HG03025 (cell line): ENCODE results near the gene PALD1.

ENCODE experiments used
- ATAC-seq: cut with Tn5 transposase; IDR thresholded peaks from one replicate; pipeline ENCODE4 v1.9.1; 2021; ENCODE audit warnings: mild to moderate bottlenecking, moderate library complexity; ENCODE audit not compliant: unreplicated experiment, low FRiP score

Gene PALD1

DNA sequence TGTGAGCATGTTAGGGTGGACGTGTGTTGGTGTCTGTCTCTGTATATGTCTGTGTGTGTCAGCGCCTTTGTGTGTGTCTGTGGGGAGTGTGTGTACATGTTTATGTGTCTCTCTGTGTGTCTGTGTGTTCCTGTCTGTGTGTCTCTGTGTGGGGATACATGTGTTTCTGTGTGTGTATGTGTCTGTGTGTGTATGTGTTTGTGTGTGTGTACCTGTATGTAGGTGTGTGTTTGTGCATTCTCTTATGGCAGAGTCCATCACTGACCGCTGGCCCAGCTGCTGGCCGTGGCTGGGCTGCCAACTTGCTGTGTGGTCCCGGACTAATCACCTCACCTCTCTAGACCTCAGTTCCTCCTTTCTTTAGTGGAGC is 54.6 kb downstream of the PALD1 start:
- no peak for ATAC-seq

DNA sequence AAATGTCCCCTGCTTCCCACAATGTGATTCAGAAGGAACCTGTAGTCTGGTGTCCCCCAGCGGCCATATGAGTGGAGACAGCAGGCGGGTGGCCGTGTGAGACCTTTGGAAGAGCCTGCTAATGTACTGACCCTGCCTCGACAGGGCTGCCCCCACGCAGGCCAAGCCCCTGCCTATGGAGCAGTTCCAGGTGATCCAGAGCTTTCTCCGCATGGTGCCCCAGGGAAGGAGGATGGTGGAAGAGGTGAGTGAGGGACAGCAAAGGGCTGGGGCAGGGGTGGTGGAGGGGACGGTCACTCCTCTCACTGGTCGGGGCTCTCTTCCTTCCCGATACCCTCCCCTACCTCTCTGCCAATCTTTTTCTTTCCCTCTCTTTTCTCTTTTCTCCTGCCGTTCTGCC is 55.7 kb downstream of the PALD1 start:
- no peak for ATAC-seq

DNA sequence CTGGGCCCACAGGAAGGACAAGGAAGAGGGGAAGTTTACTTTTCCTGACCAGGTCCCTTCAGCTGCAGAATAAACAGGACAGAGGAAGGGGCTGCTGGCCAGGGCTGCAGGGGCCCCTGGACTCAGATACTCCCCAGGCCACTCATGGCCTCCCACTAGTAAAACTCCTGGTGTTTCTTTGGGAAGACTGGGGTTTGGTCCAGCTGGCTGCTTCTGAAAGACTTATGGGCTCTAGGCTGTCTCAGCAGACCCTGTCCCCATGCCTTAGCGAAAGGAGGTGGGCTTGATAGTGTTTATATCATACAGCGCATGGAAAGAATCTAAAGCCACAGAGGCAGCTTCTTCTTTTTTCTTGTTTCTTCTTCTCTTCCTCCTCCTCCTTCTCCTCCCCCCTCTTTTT is 56.4 kb downstream of the PALD1 start:
- ATAC-seq = no peak

DNA sequence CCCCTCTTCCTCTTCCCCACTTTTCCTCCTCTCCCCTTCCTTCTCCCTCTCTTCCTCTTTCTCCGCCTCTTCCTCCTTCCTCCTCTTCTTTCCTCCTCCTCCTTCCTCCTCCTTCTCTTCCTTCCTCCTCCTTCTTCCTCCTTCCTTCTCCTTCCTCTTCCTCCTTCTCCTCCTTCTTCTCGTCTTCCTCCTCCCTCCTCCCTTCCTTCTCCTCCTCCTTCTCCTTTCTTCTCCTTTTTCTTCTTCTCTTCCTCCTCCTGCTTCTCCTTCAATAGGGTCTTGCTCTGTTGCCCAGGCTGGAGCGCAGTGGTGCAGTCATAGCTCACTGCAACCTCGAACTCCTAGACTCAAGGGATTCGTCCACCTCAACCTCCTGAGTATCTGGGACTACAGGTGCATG is 56.9 kb downstream of the PALD1 start:
- no peak for ATAC-seq

DNA sequence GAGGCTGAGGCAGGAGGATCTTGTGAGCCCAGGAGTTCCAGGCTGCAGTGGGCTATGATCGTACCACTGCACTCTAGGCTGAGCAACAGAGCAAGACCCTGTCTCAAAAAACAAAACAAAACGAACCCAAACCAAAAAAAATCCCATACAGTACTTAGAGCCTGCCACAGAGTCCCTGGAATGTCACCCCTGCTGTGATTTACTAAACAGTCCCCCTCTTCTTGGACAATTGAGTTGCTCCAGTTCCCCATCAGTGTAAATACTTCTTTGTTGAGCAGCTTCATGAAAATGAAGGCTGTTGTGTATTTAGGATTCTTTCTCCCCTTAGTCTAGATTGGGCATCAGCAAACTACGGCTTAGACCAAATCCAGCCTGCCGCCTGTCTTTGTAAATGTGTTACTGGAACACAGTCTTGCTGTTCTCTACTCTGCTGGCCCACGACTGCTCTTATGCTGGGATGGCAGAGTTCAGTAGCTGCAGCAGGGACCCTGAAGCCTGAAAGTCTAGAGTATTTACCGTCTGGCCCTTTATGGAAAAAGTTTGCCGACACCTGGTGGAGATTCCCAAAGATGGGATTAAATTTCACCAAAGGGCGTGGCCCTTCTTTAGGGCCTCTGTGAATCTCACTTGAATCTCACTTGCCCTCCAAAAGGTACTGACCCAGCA is 57.8 kb downstream of the PALD1 start:
- ATAC-seq = no peak

DNA sequence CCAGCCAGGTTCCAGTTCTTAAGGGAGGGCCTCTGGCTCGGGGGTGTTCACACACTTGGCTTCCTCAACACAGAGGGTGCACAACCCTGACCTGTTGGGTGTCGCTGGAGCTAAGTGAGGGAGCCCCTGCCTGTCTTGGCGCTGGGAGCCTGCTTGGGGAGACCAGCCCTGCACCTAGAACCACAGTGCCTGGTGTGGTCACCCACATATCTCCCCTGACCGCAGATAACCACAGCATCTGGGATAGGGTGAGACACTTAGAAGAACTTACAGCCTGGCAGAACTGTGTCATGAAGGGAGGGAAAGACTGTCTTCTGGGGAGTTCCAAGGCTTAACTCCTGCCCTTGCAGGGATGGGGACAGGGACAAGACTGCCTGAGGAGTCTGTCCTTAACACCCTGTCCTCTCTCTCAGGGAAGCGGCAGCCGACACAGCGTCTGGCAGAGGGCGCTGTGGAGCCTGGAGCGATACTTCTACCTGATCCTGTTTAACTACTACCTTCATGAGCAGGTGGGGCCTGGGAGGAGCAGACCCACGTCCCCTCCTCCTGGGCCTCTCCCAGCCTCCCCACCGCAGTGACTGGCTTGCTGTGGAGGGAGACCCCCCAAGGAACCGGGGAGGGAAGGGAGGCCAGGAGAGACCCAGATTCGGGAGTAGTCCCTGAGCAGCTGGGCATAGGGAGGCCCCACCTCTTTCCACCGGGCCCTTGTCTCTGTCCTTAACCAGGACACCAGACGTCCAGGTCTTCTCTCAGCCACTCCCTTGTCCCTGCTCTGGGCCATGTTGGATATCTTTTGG is 59.0 kb downstream of the PALD1 start:
- ATAC-seq = no peak

DNA sequence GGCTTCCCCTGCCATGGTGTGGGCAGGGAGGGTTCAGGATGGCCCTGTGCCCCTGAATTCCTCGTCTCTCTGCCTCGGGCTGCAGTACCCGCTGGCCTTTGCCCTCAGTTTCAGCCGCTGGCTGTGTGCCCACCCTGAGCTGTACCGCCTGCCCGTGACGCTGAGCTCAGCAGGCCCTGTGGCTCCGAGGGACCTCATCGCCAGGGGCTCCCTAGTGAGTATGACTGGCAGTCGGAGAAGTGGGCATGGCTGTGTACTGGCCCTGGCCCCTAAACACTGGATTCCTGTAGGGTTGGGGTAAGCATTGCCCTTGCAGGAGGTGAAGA is 59.6 kb downstream of the PALD1 start:
- ATAC-seq = no peak

DNA sequence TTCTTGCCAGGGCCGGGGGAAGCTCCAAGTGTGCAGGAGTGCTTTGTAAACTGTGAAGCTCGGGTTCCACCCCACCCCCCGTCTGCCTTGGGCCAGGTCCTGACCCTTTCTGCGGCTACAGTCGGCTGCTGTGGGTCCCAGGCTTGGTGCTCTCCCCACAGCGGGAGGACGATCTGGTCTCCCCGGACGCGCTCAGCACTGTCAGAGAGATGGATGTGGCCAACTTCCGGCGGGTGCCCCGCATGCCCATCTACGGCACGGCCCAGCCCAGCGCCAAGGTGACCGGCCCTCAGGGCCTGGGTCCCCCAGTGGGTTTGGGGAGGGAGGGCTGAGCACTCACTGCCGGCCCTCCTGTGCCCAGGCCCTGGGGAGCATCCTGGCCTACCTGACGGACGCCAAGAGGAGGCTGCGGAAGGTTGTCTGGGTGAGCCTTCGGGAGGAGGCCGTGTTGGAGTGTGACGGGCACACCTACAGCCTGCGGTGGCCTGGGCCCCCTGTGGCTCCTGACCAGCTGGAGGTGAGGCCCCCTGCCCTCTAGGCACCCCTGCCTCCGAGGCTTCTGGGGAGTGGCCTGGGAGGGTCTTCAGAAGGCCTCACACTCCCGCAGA is 60.3 kb downstream of the PALD1 start:
- no peak for ATAC-seq

DNA sequence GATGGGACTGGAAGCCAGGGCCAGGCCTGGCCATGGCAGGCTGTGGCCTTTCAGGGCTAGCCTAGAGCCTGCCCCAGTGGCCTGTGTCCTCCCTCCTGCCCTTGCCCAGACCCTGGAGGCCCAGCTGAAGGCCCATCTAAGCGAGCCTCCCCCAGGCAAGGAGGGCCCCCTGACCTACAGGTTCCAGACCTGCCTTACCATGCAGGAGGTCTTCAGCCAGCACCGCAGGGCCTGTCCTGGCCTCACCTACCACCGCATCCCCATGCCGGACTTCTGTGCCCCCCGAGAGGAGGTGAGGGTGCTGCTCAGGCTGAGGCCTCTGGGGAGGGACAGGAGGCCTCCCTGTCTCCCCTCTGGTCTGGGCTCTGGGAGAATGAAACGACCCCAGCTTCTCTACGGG is 60.9 kb downstream of the PALD1 start:
- no peak for ATAC-seq

DNA sequence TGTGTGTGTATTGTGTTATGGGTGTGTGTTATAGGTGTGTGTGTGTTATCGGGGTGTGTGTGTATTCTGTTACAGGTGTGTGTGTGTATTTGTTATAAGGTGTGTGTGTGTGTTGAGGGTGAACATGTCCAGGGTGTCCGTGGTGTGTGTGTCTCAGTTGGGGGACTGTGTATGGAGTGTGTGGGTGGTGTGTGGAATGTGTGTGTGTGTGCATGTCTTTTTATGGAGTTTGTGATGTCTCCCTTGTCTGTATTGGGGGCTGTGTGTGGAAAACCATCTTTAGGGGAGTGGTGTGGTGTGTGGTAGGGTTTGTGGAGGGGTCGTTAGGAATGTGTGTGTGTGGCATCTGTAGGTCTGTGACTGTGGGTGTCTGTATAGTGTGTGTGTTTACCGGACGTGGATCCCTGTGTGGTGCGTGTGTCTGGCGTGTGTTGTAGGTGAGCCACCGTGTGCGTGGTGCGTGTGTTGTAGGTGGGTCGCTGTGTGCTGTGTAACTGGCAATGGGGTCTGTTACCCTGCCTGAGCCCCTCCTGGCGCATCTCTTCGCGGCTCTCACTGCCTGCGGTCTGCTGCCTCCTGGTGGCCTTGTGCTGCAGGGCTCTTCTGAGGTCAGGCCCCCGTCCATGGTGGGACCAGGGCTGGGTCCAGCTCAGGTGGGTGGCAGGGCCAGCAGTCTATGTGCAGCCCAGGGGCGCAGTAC is 61.7 kb downstream of the PALD1 start:
- no peak for ATAC-seq

DNA sequence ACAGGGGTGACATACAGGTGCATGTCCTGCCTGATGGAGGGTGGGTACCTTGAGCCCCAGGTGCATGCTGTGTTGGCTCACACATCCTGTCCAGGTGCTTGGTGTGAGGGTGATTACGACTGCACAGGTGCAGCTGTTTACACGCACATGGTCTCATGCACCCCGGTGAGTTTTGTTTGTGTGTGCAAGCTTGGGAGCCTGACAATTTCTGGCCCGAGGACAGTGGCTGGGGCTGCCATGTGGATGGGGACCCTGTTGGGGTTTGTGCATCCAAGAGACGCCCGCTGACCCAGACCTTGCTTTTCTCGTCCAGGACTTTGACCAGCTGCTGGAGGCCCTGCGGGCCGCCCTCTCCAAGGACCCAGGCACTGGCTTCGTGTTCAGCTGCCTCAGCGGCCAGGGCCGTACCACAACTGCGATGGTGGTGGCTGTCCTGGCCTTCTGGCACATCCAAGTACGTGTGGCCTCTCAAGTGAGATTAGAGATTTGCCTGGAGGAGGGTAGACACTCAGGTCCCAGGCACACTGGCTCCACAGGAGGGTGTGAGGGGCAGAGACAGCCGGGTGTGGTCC is 62.3 kb downstream of the PALD1 start:
- no peak for ATAC-seq

DNA sequence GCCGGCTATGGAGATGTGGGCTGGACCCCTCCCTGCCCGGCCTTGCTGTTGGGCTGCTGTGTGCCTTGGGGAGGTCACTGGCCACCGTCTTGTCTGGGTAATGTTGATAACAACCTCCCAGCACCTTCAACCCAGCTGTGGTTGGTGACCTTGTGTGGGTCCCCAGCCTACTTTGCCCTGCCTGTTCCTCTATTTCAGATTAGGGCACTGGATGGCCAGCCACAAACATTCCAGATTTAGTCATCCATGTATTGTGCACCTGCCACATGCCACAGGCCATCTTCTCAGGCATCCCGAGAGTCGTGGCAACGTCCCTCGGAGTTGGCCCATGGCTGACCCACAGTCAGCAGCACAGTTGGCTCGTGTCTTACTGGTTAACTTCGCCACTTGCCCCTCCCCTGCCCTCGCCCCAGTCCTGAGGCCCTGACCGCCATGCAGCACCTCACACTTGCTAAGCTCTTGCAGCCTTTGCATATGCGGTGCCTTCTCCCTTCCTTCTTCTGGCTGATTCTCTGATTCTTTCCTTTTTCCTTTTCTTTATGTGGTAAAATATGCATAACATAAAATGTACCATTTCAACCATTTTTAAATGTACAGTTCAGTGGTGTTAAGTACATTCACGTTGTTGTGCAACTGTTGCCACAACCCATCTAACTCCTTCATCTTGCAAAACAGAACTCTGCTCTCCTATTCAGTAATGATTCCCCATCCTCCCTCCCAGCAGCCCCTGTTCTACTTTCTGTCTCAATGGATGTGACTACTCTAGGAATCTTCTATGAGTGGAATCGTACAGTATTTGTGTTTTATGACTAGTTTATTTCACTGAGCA is 63.4 kb downstream of the PALD1 start:
- no peak for ATAC-seq

DNA sequence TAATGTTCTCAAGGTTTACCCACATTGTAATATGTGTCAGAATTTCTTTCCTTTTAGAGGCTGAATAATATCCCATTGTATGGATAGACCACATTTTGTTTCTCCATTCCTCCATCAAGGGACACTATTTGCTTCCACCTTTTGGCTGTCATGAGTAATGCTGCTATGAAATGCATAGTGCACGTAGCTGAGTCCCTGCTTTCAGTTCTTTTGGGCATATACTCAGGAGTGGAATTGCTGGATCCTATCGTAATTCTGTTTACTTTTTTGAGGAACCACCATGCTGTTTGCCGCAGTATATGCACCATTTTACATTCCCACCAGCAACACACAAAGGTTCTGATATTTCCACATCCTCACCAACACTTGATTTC is 64.0 kb downstream of the PALD1 start:
- no peak for ATAC-seq

DNA sequence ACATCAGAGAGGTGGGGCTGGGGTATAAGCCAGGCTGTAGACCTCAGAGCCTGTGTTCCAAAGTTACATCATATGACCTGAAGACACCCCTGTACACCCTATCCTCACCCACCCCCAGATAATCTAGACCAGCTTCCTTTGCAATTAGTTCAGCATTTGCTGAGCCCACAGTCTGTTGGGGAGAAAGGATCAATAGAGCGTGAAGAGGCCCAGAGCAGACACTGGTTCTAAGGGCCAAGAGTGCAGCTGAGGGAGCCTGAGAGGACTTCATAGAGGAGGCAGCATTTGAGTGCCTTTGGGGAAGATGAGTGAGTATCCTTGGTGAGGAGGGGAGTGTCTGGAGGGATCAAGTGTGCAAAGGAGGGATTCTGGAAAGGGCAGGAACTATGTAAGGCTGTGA is 65.3 kb downstream of the PALD1 start:
- no peak for ATAC-seq

DNA sequence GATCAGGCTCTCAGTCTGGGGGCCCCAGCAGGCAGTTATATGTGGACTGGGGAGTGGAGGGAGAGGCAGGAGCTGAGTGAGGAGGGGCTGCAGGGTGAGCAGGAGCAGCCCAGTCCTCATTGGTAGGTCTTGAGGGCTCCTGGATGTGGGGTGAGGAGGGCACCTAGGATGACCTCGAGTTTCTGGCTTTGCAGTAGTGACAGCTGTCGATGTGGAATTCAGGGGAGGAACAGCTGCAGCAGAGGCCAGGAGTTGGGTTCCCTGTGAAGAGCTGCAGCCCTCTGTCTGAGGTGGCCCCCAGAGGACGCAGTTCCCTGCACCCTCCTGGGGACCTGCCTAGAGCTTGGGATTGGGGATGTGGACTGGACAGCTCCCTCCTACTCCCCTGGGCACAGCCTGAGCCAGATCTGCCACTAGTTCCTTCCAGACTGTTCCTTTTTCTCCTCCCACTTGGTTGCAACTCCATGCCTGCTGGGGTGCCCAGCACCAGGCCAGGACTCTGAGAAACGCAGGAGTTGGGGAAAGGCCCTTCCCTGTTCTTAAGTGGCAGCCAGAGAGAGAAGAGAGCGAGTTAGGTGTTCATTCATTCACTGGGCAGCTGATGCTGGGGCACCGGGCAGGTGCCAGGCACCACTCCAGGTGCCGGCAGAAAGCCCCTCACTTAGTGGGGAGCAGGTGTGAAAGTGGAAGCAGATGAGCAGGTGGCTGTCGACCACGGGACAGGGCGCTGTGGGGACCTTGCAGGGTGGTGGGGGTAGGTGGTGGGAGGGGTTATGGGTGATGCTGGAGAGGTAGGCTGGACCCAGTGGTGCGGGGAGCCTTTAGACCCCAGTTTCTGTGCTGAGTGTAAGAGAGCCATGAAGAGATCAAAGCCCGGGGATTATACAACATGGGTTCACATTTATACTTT is 66.1 kb downstream of the PALD1 start:
- no peak for ATAC-seq

DNA sequence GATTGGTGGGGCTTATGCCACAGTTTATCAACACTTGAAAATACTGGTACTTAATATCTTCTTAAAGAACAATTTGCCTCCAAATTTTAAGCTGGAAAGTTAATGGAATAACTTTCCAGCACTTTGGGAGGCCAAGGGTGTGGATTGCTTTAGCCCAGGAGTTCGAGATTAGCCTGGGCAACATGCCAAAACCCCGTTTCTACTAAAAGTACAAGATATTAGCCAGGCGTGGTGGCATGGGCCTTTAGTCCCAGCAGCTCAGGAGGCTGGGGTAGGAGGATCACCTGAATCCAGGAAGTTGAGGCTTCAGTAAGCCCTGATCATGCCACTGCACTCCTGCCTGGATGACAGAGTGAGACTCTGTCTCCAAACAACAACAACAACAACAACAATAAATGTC is 68.0 kb downstream of the PALD1 start:
- ATAC-seq = no peak

DNA sequence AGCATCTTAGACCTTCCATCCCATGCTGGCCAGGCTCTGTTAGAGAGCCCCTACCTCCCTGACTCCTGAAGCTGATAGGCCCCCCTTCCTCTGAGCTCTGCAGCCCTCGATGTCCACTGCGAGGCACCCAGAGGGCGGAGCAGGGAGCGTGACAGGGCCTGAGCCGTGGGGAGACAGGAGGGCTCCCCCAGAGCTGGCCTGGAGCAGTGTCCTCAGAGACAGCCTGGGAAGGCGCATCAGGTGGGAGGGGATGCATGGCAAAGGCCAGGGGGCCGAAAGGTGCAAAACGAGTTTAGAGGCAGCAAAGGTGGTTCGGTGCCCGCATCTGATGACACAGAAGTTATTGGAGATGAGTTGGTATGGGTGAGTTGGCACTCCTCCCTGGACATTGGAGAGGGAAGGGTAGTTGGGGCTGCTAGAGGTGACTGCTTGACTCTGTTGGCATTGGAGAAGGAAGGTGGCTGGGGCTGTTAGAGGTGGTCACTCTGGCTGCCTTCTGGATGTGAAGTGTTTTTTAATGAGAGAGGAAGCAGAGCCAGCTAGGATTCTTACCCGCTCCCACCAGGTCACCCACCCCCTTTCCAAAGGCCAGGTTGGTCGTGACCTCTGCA is 70.9 kb downstream of the PALD1 start:
- no peak for ATAC-seq

DNA sequence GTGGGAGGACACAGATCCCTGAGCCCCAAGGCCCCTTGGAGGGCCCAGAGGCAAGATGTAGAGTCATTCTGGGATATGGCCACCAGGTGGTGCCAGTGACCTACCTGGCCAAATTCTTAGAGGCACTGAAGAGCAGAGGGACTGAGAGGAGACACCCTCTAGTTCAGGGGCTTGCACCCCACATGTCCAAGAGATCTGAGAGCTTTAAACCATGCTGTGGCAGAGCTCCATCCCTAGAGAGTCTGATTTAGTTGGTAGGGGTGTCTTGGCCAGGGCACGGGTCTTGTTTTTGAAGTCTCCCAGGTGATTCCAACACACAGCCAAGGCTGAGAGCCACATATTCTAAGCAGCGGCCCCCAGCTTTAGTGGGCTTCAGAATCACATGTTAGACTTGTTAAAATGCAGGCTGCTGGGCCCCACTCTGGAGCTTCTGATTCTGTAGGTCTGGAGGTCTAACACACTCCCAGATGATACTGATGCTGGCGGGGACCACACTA is 71.4 kb downstream of the PALD1 start:
- ATAC-seq = no peak

DNA sequence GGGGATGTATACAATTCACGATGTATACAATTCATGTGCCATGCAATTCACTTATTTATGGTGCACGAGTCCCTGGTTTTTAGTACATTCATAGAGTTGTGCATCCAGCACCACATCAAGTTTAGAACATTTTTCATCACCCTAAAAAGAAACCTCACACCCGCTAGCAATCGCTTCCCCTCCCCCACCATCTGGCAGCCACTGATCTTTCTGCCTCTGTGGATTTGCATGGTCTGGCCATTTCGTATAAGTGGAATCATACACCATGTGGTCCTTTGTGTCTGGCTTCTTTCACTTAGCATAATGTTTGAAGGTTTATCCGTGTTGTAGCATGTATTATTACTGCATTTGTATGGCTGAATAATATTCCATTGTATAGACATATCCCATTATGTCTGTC is 71.9 kb downstream of the PALD1 start:
- no peak for ATAC-seq
